GM12878 (cell line): ENCODE measurements around the gene TRIM17. TPM values are rescaled to one million over a fixed set of nuclear protein-coding genes. Genes with fewer than 3 reads are reported as not detected.

Source experiments
- ATAC-seq: fragments of 200-7000 bp; cut with Tn5 transposase; 3 replicates; pipeline ENCODE4 v1.9.1; 2020; ENCODE audit warnings: mild to moderate bottlenecking, moderate library complexity
- BruUV-seq: library from RNA; stranded (reverse); fragments of 400-500 nt; replicated peaks from 2 replicates; lab custom pipeline; 2021; lab: Mats Ljungman, UMichigan
- CTCF ChIA-PET: fragments of 300-600 bp; sonication (Branson Sonifier 250); formaldehyde crosslinking; extraction: SDS; loops from one replicate; lab custom pipeline; 2021; ENCODE audit warnings: inconsistent platforms; lab: Yijun Ruan, JAX
- POLR2A ChIA-PET: fragments of 350-600 bp; formaldehyde crosslinking; extraction: SDS; loops from one replicate; lab custom pipeline; 2021; ENCODE audit warnings: inconsistent platforms; lab: Charles Lee
- RAD21 ChIA-PET: fragments of 300-600 bp; sonication (Branson Sonifier 250); formaldehyde crosslinking; loops from one replicate; lab custom pipeline; 2023; ENCODE audit warnings: antibody characterized with exemption; ENCODE audit not compliant: unreplicated experiment; lab: Charles Lee
- SMC1A ChIA-PET: fragments of 300-600 bp; sonication (Branson Sonifier 250); formaldehyde crosslinking; loops from one replicate; lab custom pipeline; 2023; ENCODE audit not compliant: unreplicated experiment, uncharacterized antibody; lab: Charles Lee
- DNase-seq: peaks from one replicate; pipeline ENCODE4 v3.0.0-alpha.2; 2011; ENCODE audit warnings: low read depth, low spot score
- FAIRE-seq: peaks from 3 replicates; lab custom pipeline; 2011; peaks lifted over from hg19 to GRCh38; lab: Jason Lieb, UNC
- H2AFZ ChIP-seq: 2 replicates; pipeline ENCODE4 v1.6.0; 2011; ENCODE audit warnings: low read depth, low read length, control low read depth; ENCODE audit not compliant: control insufficient read depth
- H3K27ac ChIP-seq: 2 replicates; pipeline ENCODE4 v1.5.1; 2011; ENCODE audit warnings: control low read depth; ENCODE audit not compliant: control insufficient read depth, insufficient read depth
- H3K27me3 ChIP-seq, 2 experiments: replicated peaks in 1 of 2; 2 replicates each; pipeline versions ENCODE4 v1.6.0 to v1.6.1; 2011; ENCODE audit warnings: low read length in 1 of 2; ENCODE audit not compliant: control insufficient read depth in 2 of 2, insufficient read depth in 2 of 2
- H3K36me3 ChIP-seq, 2 experiments: 2 replicates each; pipeline ENCODE4 v1.5.1; 2011; ENCODE audit warnings: low read length in 1 of 2; ENCODE audit not compliant: control insufficient read depth in 2 of 2, insufficient read depth in 2 of 2
- H3K4me1 ChIP-seq: 2 replicates; pipeline ENCODE4 v1.6.1; 2011; ENCODE audit warnings: mild to moderate bottlenecking, low read length, moderate library complexity, mixed read lengths; ENCODE audit not compliant: control insufficient read depth, insufficient read depth
- H3K4me2 ChIP-seq: 2 replicates; pipeline ENCODE4 v1.6.0; 2011; ENCODE audit warnings: control low read depth; ENCODE audit not compliant: control insufficient read depth, insufficient read depth
- H3K4me3 ChIP-seq: fragments of 200-600 bp; sonication (generic); 2 replicates; pipeline ENCODE4 v1.5.1; 2016
- H3K79me2 ChIP-seq: 2 replicates; pipeline ENCODE4 v1.6.0; 2011; ENCODE audit warnings: low read length; ENCODE audit not compliant: control insufficient read depth, insufficient read depth
- H3K9ac ChIP-seq: 2 replicates; pipeline ENCODE4 v1.8.0; 2011; ENCODE audit warnings: low read length, control low read depth, mixed read lengths; ENCODE audit not compliant: control insufficient read depth, insufficient read depth
- H3K9me3 ChIP-seq: replicated peaks from 3 replicates; pipeline ENCODE4 v1.5.1; 2011; ENCODE audit warnings: mild to moderate bottlenecking, low read length; ENCODE audit not compliant: control insufficient read depth, insufficient read depth
- H4K20me1 ChIP-seq: 2 replicates; pipeline ENCODE4 v1.6.0; 2011; ENCODE audit not compliant: control insufficient read depth, insufficient read depth
- BMI1 ChIP-seq: fragments of 450-650 bp; IDR thresholded peaks from 2 replicates; pipeline ENCODE4 v1.6.1; 2016; ENCODE audit warnings: mild to moderate bottlenecking, moderate library complexity, borderline replicate concordance
- CREM ChIP-seq: IDR thresholded peaks from 2 replicates; pipeline ENCODE4 v1.6.1; 2014; ENCODE audit warnings: antibody characterized with exemption, low read depth
- ETV6 ChIP-seq, 2 experiments: fragments of 450-650 bp in 1 of 2; IDR thresholded peaks in 1 of 2; conservative IDR thresholded peaks in 1 of 2; 2 replicates each; pipeline ENCODE4 v1.6.1; 2014; ENCODE audit warnings: antibody characterized with exemption in 1 of 2, borderline replicate concordance in 1 of 2, low read depth in 1 of 2, mild to moderate bottlenecking in 1 of 2, moderate library complexity in 1 of 2
- IRF4 ChIP-seq: IDR thresholded peaks from 2 replicates; pipeline ENCODE4 v1.6.1; 2011; ENCODE audit warnings: low read depth, low read length
- POLR2A ChIP-seq: IDR thresholded peaks from 2 replicates; pipeline ENCODE4 v1.6.1; 2011; ENCODE audit warnings: low read depth, mild to moderate bottlenecking, low read length
- WGBS: methylation state at CpG from one replicate; pipeline ENCODE4 v1.1.6; 2016; ENCODE audit warnings: low lambda C conversion rate; ENCODE audit not compliant: insufficient replicate concordance, insufficient coverage; ENCODE audit errors: missing lambda C conversion rate; 5-methylcytosine and 5-hydroxymethylcytosine counted together
- in situ Hi-C: fragments of 300-500 bp; cut with MboI; formaldehyde crosslinking; loops from 9 replicates; pipeline ENCODE4 v1.14.3; 2018; ENCODE audit warnings: mixed read lengths
- intact Hi-C: fragments of 100-400 bp; cut with micrococcal nuclease; formaldehyde crosslinking; loops from one replicate; pipeline ENCODE4 v1.14.2; 2022; ENCODE audit not compliant: unreplicated experiment
- polyA plus RNA-seq, 11 experiments: library from polyadenylated mRNA; depleted of rRNA in 4 of 11; unstranded in 6 of 11; stranded (reverse) in 5 of 11; fragments of >200 nt; fragmentation: Nextera tagmentation in 4 of 11; fragmentation: Illumina TruSeq in 1 of 11; extraction: Ambion mirVana in 4 of 11; extraction: Trizol in 1 of 11; gene quantifications; 1 replicate in 1 of 11; 2 replicates in 10 of 11; pipeline versions ENCODE4 v1.2.1 to v1.2.3, GENCODE V29; 2011 to 2016; ENCODE audit warnings: inconsistent platforms in 2 of 11, missing spikeins in 2 of 11, low read depth in 1 of 11
- total RNA-seq, 4 experiments: library from RNA; depleted of rRNA in 3 of 4; stranded (reverse); fragments of >200 nt in 3 of 4; fragmentation: Illumina TruSeq in 1 of 4; extraction: Trizol in 1 of 4; gene quantifications; 2 replicates each; pipeline versions ENCODE4 v1.2.1 to v1.2.3, GENCODE V29; 2013 to 2021
- TF ChIP-seq, protein P1 (sequence below): fragments of 150-350 bp; IDR thresholded peaks from 2 replicates; pipeline ENCODE4 v1.6.1; 2014; ENCODE audit warnings: mild to moderate bottlenecking, low read depth, low read length
- TF ChIP-seq, protein P2 (sequence below): fragments of 450-650 bp; IDR thresholded peaks from 2 replicates; pipeline ENCODE4 v1.6.1; 2017; ENCODE audit warnings: mild to moderate bottlenecking, moderate library complexity

Gene TRIM17
- total and polyA plus RNA-seq, 10 of the 15 experiments (the other 5 are each of a cell fraction or from before 2014, with no cell fraction given): 0.16 to 0.32 TPM; not detected in 8

DNA sequence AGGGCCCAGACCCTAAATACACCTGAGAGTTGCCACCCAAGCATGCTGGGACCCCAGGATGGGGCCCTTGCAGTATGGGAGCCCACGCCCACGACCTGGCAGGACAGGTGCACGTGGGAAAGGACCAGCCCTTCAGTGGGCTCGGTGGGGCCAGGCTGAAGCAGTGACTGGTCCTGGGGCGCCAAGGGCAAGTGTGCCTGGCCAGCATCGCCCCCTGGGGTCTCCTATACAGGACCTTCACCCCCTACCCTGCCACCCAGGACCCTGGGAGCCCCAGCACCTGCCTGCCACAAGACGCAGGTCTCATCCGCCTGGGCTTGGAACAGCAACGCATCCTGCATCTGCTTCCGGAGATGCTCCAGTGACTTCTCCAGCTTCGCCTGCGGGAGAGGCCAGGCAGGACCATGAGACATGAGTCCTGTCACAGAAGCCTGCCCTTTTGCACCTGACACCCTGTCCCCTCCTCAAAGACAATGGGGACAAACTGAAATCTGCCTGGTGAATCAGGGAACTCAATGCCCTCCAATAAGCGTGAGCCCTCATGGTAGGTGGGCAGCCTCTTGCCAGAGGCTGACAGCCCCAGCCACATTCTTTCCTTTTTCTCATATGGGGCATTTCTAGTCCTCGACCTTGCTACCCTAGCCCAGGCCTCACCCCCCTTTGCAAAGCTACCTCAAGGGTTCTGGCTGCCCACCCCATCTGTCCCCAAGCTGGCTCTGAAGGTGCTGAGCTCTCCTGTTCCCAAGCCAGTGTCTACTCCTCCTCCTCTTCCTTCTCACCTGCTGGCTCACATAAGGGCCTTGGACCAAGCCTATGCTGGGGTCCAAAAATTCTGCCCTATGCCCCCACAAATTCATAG, 14.7 kb downstream of the TRIM17 start:
- WGBS: 88% methylated on average over 14 of the region's 14 CpGs
- Histone ChIP-seq H3K79me2 (peaks cover 44% of the 10 kb centered on the region), H3K4me2 (no peak overlapping the region; the same call in 1 of the 2 replicates), H2AFZ (no peak overlapping the region), H3K4me1 (peaks cover 4% of the 10 kb centered on the region; the same call in 1 of the 2 replicates), H3K9ac (no peak overlapping the region), H3K36me3 (peaks cover 11 to 15% of the 10 kb centered on the region in 2 experiments; a peak in 3 of 4 replicates), H3K27ac (no peak overlapping the region), H3K4me3 (no peak overlapping the region), H3K9me3 (no peaks in the 10 kb centered on the region), H4K20me1 (no peaks in the 10 kb centered on the region), H3K27me3 (no peaks in the 10 kb centered on the region)
- POLR2A ChIA-PET: no interaction called here
- peak; percentile 30; the same call in 1 of the 2 replicates for TF ChIP-seq POLR2A
- TF ChIP-seq IRF4: no peak
- CTCF ChIA-PET: no interaction called here
- DNase-seq: no peak
- no peak for FAIRE-seq
- in situ Hi-C loops (no loop called here), intact Hi-C loops (no loop called here)
- RAD21 ChIA-PET: no interaction called here
- no peak for ATAC-seq
- SMC1A ChIA-PET: no interaction called here
- no TSS peak for BruUV-seq

DNA sequence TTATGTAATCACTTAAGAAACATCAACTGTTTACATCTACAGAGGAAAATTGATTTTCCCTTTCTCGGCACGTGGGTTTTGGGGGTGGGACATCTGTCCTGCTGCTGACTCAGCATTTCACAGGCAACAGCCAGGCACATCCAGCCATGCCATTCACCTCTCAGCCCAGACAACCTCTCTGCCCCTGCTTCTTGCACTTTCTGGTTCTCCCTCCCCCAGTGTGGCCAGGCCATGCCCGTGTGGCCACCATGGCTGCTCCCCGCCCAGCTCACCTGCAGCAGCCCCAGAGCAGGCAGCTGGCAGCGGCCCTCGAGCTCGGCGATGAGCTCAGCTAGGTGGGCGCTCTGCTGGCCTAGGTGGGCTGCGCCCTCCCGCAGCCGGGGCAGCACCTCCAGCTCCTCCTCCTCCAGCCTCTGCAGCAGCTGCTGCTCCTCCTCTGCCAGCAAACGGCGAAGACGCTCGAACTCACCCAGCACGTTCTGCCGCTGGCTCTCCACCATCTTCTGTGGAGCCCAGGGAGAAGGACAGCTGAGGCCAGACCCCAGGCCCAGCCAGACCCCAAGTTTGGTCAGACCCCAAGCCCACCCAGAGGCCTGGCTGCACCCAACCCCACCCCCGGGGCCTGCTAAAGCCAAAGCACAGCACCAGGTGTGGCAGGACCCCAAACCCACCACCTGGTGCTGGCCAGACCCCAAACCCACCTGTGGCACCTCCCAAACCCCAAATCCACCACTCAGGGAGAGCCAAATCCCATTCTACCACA, 15.8 kb downstream of the TRIM17 start:
- ATAC-seq: no peak
- Histone ChIP-seq H3K27me3 (no peaks in the 10 kb centered on the region), H3K79me2 (peaks cover 35% of the 10 kb centered on the region), H3K4me2 (no peak overlapping the region), H3K27ac (no peak overlapping the region), H4K20me1 (no peaks in the 10 kb centered on the region), H2AFZ (no peak overlapping the region), H3K9ac (no peak overlapping the region), H3K36me3 (peaks cover 11 to 22% of the 10 kb centered on the region in 2 experiments; a peak in 3 of 4 replicates), H3K4me3 (no peak overlapping the region), H3K4me1 (peaks cover 4% of the 10 kb centered on the region; the same call in 1 of the 2 replicates), H3K9me3 (no peaks in the 10 kb centered on the region)
- ChIA-PET POLR2A (no interaction called here), CTCF (no interaction called here), RAD21 (no interaction called here), SMC1A (no interaction called here)
- DNase-seq: no peak
- FAIRE-seq: no peak
- in situ Hi-C loops: no loop called here
- WGBS: 96% methylated on average over 19 of the region's 19 CpGs
- intact Hi-C loops: no loop called here
- BruUV-seq: no TSS peak
- TF ChIP-seq BMI1 (no peak), ETV6 (conservative IDR thresholded peaks at IDR 0.05 in 1 of 2, IDR thresholded peaks at IDR 0.05 in 1 of 2; ENCODE audit: borderline replicate concordance in 1 of 2, low read depth in 1 of 2) (no peak), CREM (no peak)
- TF ChIP-seq, protein P1, sequence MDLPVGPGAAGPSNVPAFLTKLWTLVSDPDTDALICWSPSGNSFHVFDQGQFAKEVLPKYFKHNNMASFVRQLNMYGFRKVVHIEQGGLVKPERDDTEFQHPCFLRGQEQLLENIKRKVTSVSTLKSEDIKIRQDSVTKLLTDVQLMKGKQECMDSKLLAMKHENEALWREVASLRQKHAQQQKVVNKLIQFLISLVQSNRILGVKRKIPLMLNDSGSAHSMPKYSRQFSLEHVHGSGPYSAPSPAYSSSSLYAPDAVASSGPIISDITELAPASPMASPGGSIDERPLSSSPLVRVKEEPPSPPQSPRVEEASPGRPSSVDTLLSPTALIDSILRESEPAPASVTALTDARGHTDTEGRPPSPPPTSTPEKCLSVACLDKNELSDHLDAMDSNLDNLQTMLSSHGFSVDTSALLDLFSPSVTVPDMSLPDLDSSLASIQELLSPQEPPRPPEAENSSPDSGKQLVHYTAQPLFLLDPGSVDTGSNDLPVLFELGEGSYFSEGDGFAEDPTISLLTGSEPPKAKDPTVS: no peak
- TF ChIP-seq, protein P2, sequence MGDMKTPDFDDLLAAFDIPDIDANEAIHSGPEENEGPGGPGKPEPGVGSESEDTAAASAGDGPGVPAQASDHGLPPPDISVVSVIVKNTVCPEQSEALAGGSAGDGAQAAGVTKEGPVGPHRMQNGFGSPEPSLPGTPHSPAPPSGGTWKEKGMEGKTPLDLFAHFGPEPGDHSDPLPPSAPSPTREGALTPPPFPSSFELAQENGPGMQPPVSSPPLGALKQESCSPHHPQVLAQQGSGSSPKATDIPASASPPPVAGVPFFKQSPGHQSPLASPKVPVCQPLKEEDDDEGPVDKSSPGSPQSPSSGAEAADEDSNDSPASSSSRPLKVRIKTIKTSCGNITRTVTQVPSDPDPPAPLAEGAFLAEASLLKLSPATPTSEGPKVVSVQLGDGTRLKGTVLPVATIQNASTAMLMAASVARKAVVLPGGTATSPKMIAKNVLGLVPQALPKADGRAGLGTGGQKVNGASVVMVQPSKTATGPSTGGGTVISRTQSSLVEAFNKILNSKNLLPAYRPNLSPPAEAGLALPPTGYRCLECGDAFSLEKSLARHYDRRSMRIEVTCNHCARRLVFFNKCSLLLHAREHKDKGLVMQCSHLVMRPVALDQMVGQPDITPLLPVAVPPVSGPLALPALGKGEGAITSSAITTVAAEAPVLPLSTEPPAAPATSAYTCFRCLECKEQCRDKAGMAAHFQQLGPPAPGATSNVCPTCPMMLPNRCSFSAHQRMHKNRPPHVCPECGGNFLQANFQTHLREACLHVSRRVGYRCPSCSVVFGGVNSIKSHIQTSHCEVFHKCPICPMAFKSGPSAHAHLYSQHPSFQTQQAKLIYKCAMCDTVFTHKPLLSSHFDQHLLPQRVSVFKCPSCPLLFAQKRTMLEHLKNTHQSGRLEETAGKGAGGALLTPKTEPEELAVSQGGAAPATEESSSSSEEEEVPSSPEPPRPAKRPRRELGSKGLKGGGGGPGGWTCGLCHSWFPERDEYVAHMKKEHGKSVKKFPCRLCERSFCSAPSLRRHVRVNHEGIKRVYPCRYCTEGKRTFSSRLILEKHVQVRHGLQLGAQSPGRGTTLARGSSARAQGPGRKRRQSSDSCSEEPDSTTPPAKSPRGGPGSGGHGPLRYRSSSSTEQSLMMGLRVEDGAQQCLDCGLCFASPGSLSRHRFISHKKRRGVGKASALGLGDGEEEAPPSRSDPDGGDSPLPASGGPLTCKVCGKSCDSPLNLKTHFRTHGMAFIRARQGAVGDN: no peak
